Measurements from ENCODE around the gene CNKSR3. TPM values are rescaled to one million over a fixed set of nuclear protein-coding genes. Genes with fewer than 3 reads are reported as not detected.

The CNKSR3 gene
- total and polyA plus RNA-seq, 2 experiments from 2014 or later: 1.9 to 5.7 TPM

- Histone ChIP-seq H3K79me2 (replicated peaks; ENCODE audit: insufficient read depth) (no peaks in the 10 kb centered on the region), H3K4me1 (ENCODE audit: insufficient read depth) (no peaks in the 10 kb centered on the region), H3K36me3 (ENCODE audit: insufficient read depth) (no peaks in the 10 kb centered on the region), H3K4me3 (no peak overlapping the region), H3K9me2 (ENCODE audit: insufficient read depth) (no peaks in the 10 kb centered on the region), H2AFZ (no peak overlapping the region), H3K27me3 (ENCODE audit: insufficient read depth) (no peaks in the 10 kb centered on the region), H3K27ac (ENCODE audit: low read depth) (no peak overlapping the region), H3F3A (replicated peaks; ENCODE audit: low read depth) (no peaks in the 10 kb centered on the region), H4K20me1 (replicated peaks; ENCODE audit: insufficient read depth) (no peaks in the 10 kb centered on the region), H3K4me2 (no peak overlapping the region)
- Mint-ChIP-seq H3K4me1 (no peaks in the 10 kb centered on the region), H3K27me3 (ENCODE audit: insufficient read depth, low read depth, poor library complexity) (peaks cover 1% of the 10 kb centered on the region), H3K4me3 (no peak overlapping the region), H3K9me3 (peaks cover 3% of the 10 kb centered on the region; the same call in 1 of the 3 replicates), H3K27ac (no peak overlapping the region), H3K36me3 (ENCODE audit: low read depth) (no peaks in the 10 kb centered on the region)
- DNase-seq (ENCODE audit: low spot score) (no peak), ATAC-seq (no peak)
- TF ChIP-seq ZNF331 (CRISPR knock-in tag; IDR thresholded peaks at IDR 0.05; ENCODE audit: low read depth) (no peak), CREB1 (CRISPR knock-in tag; IDR thresholded peaks at IDR 0.05; ENCODE audit: low read depth) (no peak), EZH2 (IDR thresholded peaks at IDR 0.05; ENCODE audit: low read depth, unreplicated experiment) (no peak), ZNF114 (CRISPR knock-in tag; IDR thresholded peaks at IDR 0.05) (no peak)
- TF ChIP-seq, protein P1, sequence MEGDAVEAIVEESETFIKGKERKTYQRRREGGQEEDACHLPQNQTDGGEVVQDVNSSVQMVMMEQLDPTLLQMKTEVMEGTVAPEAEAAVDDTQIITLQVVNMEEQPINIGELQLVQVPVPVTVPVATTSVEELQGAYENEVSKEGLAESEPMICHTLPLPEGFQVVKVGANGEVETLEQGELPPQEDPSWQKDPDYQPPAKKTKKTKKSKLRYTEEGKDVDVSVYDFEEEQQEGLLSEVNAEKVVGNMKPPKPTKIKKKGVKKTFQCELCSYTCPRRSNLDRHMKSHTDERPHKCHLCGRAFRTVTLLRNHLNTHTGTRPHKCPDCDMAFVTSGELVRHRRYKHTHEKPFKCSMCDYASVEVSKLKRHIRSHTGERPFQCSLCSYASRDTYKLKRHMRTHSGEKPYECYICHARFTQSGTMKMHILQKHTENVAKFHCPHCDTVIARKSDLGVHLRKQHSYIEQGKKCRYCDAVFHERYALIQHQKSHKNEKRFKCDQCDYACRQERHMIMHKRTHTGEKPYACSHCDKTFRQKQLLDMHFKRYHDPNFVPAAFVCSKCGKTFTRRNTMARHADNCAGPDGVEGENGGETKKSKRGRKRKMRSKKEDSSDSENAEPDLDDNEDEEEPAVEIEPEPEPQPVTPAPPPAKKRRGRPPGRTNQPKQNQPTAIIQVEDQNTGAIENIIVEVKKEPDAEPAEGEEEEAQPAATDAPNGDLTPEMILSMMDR (conservative IDR thresholded peaks at IDR 0.05; ENCODE audit: low read depth in 2 of 2): no peak
Measured at GRCh38 chr6:154550779-154551178, 40.3 kb upstream of the CNKSR3 start.

DNA sequence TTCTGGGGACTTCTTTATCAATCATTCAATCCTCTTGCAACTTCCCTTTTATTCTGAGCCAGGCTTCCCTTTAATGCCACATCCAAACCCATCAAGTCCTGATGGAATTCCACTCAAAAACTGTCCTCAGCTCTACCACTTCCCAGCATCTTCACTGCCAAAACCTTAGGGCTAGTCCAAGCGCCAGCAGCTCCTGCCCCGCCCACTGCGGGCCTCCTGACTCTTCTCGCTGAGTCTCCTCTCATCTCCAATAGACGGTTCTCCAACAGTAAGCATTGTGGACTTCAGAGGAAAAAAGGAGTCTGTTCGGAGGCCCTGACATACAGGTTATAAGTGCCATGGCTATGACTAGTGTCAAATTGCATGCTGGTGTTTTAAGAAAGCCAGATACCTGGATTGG is 38.7 kb upstream of the CNKSR3 start:
- Histone ChIP-seq H3K27me3 (ENCODE audit: insufficient read depth) (peaks cover 11% of the 10 kb centered on the region), H3K4me1 (ENCODE audit: insufficient read depth) (no peaks in the 10 kb centered on the region), H3K79me2 (replicated peaks; ENCODE audit: insufficient read depth) (no peaks in the 10 kb centered on the region), H3K9me2 (ENCODE audit: insufficient read depth) (no peaks in the 10 kb centered on the region), H2AFZ (no peak overlapping the region), H3K4me2 (no peak overlapping the region), H3F3A (replicated peaks; ENCODE audit: low read depth) (no peaks in the 10 kb centered on the region), H3K4me3 (no peak overlapping the region), H3K36me3 (ENCODE audit: insufficient read depth) (no peaks in the 10 kb centered on the region), H4K20me1 (replicated peaks; ENCODE audit: insufficient read depth) (no peaks in the 10 kb centered on the region), H3K27ac (ENCODE audit: low read depth) (no peak overlapping the region)
- no peaks in the 10 kb centered on the region for H3K36me3 Mint-ChIP-seq (ENCODE audit: low read depth)
- no peak overlapping the region for H3K4me3 Mint-ChIP-seq
- TF ChIP-seq REST (IDR thresholded peaks at IDR 0.05; ENCODE audit: unreplicated experiment) (no peak), NANOG (IDR thresholded peaks at IDR 0.05; ENCODE audit: borderline replicate concordance) (no peak), ZNF331 (CRISPR knock-in tag; IDR thresholded peaks at IDR 0.05; ENCODE audit: low read depth) (no peak), EZH2 (IDR thresholded peaks at IDR 0.05; ENCODE audit: low read depth, unreplicated experiment) (no peak), ZNF114 (CRISPR knock-in tag; IDR thresholded peaks at IDR 0.05) (no peak), JUNB (IDR thresholded peaks at IDR 0.05; ENCODE audit: unreplicated experiment) (no peak), STAT1 (IDR thresholded peaks at IDR 0.05; ENCODE audit: unreplicated experiment) (no peak), CREB1 (CRISPR knock-in tag; IDR thresholded peaks at IDR 0.05; ENCODE audit: low read depth) (no peak), EZH2phosphoT487 (IDR thresholded peaks at IDR 0.05; ENCODE audit: unreplicated experiment) (no peak)
- TF ChIP-seq, protein P2, sequence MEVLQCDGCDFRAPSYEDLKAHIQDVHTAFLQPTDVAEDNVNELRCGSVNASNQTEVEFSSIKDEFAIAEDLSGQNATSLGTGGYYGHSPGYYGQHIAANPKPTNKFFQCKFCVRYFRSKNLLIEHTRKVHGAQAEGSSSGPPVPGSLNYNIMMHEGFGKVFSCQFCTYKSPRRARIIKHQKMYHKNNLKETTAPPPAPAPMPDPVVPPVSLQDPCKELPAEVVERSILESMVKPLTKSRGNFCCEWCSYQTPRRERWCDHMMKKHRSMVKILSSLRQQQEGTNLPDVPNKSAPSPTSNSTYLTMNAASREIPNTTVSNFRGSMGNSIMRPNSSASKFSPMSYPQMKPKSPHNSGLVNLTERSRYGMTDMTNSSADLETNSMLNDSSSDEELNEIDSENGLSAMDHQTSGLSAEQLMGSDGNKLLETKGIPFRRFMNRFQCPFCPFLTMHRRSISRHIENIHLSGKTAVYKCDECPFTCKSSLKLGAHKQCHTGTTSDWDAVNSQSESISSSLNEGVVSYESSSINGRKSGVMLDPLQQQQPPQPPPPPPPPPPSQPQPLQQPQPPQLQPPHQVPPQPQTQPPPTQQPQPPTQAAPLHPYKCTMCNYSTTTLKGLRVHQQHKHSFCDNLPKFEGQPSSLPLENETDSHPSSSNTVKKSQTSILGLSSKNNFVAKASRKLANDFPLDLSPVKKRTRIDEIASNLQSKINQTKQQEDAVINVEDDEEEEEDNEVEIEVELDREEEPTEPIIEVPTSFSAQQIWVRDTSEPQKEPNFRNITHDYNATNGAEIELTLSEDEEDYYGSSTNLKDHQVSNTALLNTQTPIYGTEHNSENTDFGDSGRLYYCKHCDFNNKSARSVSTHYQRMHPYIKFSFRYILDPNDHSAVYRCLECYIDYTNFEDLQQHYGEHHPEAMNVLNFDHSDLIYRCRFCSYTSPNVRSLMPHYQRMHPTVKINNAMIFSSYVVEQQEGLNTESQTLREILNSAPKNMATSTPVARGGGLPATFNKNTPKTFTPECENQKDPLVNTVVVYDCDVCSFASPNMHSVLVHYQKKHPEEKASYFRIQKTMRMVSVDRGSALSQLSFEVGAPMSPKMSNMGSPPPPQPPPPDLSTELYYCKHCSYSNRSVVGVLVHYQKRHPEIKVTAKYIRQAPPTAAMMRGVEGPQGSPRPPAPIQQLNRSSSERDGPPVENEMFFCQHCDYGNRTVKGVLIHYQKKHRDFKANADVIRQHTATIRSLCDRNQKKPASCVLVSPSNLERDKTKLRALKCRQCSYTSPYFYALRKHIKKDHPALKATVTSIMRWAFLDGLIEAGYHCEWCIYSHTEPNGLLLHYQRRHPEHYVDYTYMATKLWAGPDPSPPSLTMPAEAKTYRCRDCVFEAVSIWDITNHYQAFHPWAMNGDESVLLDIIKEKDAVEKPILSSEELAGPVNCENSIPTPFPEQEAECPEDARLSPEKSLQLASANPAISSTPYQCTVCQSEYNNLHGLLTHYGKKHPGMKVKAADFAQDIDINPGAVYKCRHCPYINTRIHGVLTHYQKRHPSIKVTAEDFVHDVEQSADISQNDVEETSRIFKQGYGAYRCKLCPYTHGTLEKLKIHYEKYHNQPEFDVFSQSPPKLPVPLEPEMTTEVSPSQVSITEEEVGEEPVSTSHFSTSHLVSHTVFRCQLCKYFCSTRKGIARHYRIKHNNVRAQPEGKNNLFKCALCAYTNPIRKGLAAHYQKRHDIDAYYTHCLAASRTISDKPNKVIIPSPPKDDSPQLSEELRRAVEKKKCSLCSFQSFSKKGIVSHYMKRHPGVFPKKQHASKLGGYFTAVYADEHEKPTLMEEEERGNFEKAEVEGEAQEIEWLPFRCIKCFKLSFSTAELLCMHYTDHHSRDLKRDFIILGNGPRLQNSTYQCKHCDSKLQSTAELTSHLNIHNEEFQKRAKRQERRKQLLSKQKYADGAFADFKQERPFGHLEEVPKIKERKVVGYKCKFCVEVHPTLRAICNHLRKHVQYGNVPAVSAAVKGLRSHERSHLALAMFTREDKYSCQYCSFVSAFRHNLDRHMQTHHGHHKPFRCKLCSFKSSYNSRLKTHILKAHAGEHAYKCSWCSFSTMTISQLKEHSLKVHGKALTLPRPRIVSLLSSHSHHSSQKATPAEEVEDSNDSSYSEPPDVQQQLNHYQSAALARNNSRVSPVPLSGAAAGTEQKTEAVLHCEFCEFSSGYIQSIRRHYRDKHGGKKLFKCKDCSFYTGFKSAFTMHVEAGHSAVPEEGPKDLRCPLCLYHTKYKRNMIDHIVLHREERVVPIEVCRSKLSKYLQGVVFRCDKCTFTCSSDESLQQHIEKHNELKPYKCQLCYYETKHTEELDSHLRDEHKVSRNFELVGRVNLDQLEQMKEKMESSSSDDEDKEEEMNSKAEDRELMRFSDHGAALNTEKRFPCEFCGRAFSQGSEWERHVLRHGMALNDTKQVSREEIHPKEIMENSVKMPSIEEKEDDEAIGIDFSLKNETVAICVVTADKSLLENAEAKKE (CRISPR knock-in tag; IDR thresholded peaks at IDR 0.05): no peak
- no peak for ATAC-seq
- H3K27me3 Mint-ChIP-seq (ENCODE audit: insufficient read depth, low read depth, poor library complexity): peaks cover 5% of the 10 kb centered on the region
- H3K27ac Mint-ChIP-seq: no peak overlapping the region
- no peaks in the 10 kb centered on the region; the same call in 1 of the 3 replicates for H3K4me1 Mint-ChIP-seq
- peaks cover 3% of the 10 kb centered on the region; the same call in 1 of the 3 replicates for H3K9me3 Mint-ChIP-seq
- DNase-seq (ENCODE audit: low spot score): no peak

Data from GM23338 (cell line).